ENCODE data around the gene C16orf74.

Gene C16orf74

GRCh38 chr16:85752511-85753420 is 1.9 kb upstream of the C16orf74 start:
- FAIRE-seq (no peak), DNase-seq (ENCODE audit: extremely low spot score, insufficient read length, low read depth) (no peak)

GRCh38 chr16:85751698-85752501 is 1.0 kb upstream of the C16orf74 start:
- DNase-seq (ENCODE audit: extremely low spot score, insufficient read length, low read depth), result no peak
- FAIRE-seq, result peak; percentile 35

DNA sequence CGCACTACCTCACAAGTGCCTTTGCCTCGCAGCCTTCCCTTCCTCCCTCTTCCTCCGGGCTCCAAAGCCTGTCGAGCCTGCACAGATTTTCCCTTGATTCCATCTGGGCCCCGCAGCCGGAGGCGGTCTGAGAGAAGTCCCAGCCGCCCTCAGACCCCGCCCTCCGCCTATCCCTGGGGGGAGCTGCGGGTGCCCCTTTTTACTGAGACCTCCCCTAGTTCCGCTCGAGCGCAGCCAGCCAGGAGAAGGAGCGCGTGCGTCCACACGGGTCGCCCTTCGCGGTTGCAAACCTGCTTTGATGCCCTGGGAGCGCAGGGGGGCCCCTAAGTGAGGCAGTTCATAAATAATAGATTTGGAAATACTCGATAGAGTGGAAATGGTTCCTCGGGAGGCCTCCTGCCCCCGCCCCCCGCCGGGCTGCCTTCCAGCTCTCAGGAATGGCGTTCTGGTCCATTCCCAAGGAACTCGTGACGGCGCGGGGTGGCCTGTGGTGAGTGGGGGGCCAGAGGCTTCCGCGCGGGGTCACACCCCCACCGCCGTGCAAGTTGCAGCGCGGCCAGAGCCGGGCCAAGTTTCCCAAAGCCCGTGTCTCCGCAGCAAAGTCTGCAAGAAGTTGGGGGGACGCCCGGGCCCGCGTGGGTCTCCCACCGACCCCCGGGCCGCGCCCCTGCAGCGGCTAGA is 610 bp downstream of the C16orf74 start:
- DNase-seq (ENCODE audit: extremely low spot score, insufficient read length, low read depth), result no peak
- FAIRE-seq, result peak; percentile 26

- FAIRE-seq, result no peak
These were observed 1.1 kb downstream of the C16orf74 start for GRCh38 chr16:85749771-85750145.

DNA sequence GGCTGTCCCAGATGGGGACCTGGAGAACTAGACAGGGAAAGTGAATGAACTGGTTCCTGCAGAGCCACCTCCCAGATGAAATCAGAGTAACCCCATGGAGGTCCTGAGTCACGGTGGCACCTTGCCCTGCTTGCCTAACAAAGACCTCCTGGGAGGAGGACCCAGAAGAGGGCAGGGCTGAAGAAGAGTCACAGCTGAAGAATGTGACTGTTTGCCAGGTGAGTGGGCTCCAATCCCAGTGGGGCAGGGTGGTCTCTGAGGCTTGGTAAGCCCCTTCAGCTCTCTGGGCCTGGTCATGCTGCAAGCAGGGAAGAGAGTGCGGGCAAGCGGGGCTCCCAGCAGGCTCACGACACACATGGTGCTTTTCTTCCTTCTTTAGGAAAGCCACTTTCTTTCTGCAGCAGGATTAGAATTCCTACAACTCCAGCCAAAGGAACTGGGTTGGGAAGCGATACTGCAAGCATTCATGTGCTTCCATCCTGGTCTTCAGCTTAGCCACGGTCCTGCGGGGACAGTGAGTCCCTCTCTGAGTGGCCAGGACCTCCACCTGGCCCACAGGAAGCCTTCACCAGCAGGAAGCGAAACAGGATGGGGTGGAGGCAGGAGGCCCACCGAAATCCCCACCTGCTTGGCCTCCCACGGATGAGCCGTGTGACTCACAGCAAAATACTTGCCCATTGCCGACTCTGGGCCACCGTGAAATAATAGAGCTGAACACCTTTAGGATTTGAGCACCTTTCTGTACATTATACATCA is 4.3 kb downstream of the C16orf74 start:
- DNase-seq (ENCODE audit: extremely low spot score, insufficient read length, low read depth) (no peak), FAIRE-seq (peak; percentile 71)

More at GRCh38 chr16:85749771-85750145, 1.1 kb downstream of the C16orf74 start:
- no peak for DNase-seq (ENCODE audit: extremely low spot score, insufficient read length, low read depth)

- DNase-seq (ENCODE audit: extremely low spot score, insufficient read length, low read depth) (no peak), FAIRE-seq (no peak)
These were observed 11.8 kb downstream of the C16orf74 start for GRCh38 chr16:85738923-85739715.

DNA sequence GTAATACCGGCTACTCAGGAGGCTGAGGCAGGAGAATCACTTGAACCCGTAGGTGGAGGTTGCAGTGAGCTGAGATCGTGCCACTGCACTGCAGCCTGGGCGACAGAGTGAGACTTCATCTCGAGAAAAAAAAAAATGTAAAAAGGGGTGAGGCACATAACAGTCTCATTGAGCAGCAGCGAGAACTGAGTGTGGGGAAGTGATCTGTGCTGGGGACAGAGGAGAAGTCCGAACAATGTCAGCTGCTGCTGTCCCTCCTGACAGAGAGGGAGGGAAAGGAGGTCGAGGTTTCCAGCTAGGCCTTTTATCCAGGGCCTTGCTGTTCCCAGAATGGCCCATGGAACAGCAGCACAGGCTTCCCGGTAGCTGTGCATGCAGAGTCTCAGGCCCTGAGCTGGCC is 14.0 kb downstream of the C16orf74 start:
- no peak for FAIRE-seq
- no peak for DNase-seq (ENCODE audit: extremely low spot score, insufficient read length, low read depth)

DNA sequence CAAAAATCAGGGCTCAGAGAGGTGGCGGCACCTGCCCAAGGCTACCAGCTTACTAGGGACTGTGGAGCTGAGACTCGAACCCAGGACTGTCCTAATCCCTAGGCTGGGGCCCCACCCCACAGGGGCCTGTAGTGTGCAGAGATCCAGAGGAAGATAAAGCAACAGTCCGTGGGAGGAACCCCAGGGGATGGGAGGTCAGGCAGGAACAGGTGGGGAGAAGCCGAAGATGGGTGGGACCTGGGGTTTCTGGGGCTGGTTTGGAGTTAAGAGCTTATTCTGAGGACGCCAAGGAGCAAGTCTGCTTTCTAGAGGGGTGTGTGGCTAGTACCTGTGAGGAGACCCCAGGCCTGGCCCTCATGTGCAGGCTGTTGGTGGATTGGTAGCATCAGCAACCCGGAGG is 14.9 kb downstream of the C16orf74 start:
- no peak for DNase-seq (ENCODE audit: extremely low spot score, insufficient read length, low read depth)
- FAIRE-seq, result no peak

DNA sequence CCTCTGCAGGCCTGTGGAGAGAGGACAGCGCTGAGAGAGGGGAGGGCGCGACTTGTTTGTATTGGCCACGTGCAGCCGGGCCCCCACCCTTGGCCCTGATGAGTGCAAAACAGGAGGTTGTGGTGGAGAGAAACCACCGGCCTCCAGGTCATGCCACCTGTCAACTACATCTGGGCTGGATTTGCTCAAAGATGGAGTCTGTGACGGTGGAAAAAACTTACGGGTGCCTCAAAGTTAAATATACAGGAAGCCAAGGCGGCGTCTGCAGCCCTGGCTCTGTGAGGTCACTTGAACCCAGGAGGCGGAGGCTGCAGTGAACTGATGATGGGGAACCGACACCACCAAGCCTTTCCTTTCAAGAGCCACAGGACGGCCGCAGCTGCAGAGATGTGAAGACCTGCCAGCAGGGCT is 15.7 kb downstream of the C16orf74 start:
- DNase-seq (ENCODE audit: extremely low spot score, insufficient read length, low read depth) (no peak), FAIRE-seq (peak; percentile 76)

DNA sequence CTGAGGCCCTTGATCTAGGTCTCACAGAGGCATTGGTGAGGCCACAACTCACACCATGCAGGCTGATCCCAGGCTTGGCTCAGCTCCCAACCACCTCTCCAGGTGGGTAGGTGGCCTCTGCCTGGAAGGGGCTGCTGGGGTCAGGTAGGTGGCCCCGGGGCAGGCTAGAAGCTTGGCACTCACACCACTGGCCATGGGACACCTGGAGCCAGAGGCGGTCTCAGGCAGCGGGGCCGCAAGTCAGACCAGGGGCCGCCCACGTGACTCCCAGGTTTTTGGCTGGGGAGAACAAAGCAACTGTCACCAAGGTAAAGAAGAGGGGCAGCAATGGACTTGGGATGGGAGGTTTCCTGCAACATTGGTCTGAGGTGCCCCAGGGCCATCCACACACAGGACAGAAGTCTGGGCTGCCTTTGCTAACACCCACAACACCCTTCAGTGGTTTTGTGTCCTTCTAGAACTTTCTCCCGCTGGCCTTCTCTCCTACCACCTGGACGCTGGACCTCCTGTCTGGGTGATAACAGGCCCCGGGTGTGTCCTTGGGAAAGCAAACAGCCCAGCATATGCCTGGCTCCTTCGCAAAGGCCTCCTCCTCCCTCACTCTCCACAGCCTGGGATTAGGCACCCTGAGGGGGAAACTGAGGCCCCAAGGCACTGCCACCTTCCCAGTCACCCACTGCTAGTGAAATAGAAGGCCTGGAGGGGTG is 16.4 kb downstream of the C16orf74 start:
- FAIRE-seq, result no peak
- no peak for DNase-seq (ENCODE audit: extremely low spot score, insufficient read length, low read depth)

DNA sequence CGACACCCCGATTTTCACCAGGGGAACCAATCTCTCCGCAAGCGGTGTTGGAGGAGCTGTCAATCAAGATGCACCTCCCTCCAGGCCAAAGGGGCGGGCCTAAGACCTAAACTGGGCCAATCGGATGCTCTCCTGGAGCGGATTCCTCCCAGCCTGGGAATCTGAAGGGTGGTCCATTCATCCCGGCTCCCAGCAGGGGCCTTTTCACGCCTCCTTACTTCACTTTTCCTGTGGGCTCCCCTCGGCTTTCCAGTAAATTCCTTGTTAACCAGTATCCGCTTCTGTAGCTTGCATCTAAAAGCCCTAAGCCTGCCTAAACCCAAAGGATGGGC is 17.1 kb downstream of the C16orf74 start:
- DNase-seq (ENCODE audit: extremely low spot score, insufficient read length, low read depth), result no peak
- no peak for FAIRE-seq

DNA sequence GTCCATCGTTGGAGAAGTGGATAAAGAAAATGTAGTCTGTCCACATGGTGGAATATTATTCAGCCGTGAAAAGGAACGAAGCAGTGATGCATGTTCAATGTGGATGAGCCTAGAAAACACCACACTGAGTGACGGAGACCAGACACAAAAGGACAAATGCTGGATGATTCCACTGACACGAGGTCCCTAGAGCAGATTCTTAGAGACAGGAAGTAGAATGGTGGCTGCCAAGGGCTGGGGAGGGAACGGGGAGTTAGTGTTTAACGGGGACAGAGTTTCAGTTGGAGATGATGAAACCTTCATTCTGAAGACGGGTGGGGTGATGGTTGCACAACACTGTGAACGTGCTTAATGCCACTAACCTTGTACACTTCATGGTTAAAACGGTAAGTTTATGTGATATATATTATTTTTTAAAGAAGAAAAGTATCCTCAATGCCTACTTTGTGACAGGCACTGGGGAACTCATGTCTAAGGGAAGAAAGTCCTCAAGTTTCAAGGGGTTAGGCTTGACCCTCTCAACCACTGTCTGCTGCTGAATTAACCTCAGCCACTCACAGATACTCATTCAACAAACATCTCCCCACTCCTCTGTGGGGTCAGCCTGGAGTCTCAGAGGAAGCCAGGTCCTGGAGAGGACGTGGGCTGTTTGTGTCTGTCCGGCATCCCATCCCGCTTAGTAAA is 17.6 kb downstream of the C16orf74 start:
- no peak for DNase-seq (ENCODE audit: extremely low spot score, insufficient read length, low read depth)
- no peak for FAIRE-seq

- DNase-seq (ENCODE audit: extremely low spot score, insufficient read length, low read depth), result no peak
- no peak for FAIRE-seq
These were observed 19.7 kb downstream of the C16orf74 start for GRCh38 chr16:85731179-85731578.

DNA sequence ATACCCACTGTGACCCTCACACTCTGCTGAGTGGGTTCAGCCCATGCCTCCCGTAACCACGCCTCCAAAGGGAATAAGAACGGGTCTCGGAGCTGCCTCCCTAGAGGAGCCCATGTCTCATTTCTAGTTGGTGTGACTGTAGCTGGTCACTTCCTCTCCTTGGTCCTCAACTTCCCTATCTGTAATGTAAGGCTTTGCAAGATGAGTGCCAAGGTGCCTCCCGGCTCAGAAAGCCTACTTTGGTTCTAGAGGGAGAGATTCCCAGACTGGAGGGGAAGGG is 20.8 kb downstream of the C16orf74 start:
- DNase-seq (ENCODE audit: extremely low spot score, insufficient read length, low read depth), result no peak
- no peak for FAIRE-seq

GRCh38 chr16:85729452-85730185 is 21.3 kb downstream of the C16orf74 start:
- DNase-seq (ENCODE audit: extremely low spot score, insufficient read length, low read depth), result no peak

DNA sequence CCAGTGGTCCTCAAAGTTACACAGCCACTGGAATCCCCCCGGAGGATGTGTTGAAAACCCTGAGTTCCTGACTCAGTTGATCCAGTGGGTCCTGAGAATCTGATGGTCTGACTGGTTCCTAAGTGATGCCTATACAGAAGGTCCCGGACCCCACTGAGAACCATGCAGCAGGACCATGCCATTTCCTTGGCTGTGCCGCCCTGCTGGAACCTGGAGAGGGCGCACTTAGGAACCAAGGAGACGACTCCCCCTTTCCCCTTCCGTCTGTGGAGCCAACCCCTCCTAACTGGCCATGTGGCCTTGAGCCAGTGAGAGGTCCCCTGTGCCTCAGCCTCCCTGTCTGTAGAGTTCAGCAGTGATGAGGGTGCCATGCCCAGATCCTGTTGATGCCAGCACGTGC is 22.0 kb downstream of the C16orf74 start:
- no peak for DNase-seq (ENCODE audit: extremely low spot score, insufficient read length, low read depth)
- no peak for FAIRE-seq

More at GRCh38 chr16:85729452-85730185, 21.3 kb downstream of the C16orf74 start:
- no peak for FAIRE-seq

DNA sequence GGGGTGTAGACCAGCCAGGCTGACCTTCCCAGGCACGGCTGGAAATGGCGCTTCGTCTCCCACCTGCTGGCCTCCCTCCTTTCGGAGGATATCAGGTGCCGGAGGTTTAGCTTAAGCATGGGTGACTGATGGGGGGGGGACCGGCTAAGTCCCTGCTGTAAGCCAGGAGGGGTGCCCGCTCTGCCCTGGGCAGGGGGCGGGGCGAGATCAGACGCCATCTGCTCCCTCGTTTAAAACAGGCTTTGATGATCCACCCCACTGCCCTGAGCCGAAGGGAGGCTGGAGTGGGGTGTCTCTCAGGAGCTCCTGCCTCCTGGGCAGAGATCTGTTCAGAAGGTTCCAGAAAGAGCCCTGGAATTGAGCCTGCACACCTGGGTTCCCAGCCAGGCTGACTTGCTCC is 26.0 kb downstream of the C16orf74 start:
- DNase-seq (ENCODE audit: extremely low spot score, insufficient read length, low read depth) (no peak), FAIRE-seq (no peak)

Measured in GM18507 (cell line).